Measurements from ENCODE around the gene EHMT1. TPM values are rescaled to one million over a fixed set of nuclear protein-coding genes. Genes with fewer than 3 reads are reported as not detected.

EHMT1 gene
- total and polyA plus RNA-seq, 9 of the 15 experiments (the other 6 are each of a cell fraction or from before 2014, with no cell fraction given): 2.2 to 76.0 (median 36.4) TPM

GRCh38 chr9:137860361-137860760 is 241.6 kb downstream of the EHMT1 start:
- Histone ChIP-seq H3K79me2 (ENCODE audit: control insufficient read depth, insufficient read depth, low read length) (no peaks in the 10 kb centered on the region), H3K9me1 (ENCODE audit: control insufficient read depth, insufficient read depth, low read length) (no peaks in the 10 kb centered on the region), H3K36me3 (ENCODE audit: control insufficient read depth, insufficient read depth, low read length) (no peaks in the 10 kb centered on the region), H4K20me1 (replicated peaks; ENCODE audit: control insufficient read depth, insufficient read depth, low read length) (no peaks in the 10 kb centered on the region), H3K9me3 (replicated peaks; ENCODE audit: control insufficient read depth, insufficient read depth, low read depth, low read length) (no peaks in the 10 kb centered on the region; the same call in 1 of the 2 replicates), H3K27me3 (ENCODE audit: control insufficient read depth in 2 of 2, insufficient read depth in 2 of 2, low read length in 2 of 2) (peaks cover 15 to 25% of the 10 kb centered on the region in 2 experiments), H3K4me2 (ENCODE audit: insufficient read depth, low read length) (no peak overlapping the region), H3K4me3 (no peak overlapping the region), H2AFZ (ENCODE audit: low read depth, low read length) (no peak overlapping the region), H3K27ac (ENCODE audit: extremely low read depth, low read depth, low read length) (no peak overlapping the region), H3K9ac (ENCODE audit: insufficient read depth in 1 of 2, low read depth in 2 of 2, low read length in 2 of 2) (no peak overlapping the region), H3K4me1 (replicated peaks in 1 of 2; ENCODE audit: control insufficient read depth in 2 of 2, insufficient read depth in 2 of 2, low read length in 2 of 2) (no peaks in the 10 kb centered on the region)
- no peak for DNase-seq (ENCODE audit: extremely low read depth in 1 of 4, low spot score in 3 of 4)
- CTCF ChIA-PET (ENCODE audit: low intra/inter-chr PET ratio): no interaction called here
- no peak for ATAC-seq
- TF ChIP-seq NR2C1 (IDR thresholded peaks at IDR 0.05): no peak
- no peak for TF ChIP-seq NR2C1 (tag; IDR thresholded peaks at IDR 0.05)
- no peak for TF ChIP-seq DMBX1 (CRISPR knock-in tag; IDR thresholded peaks at IDR 0.05; ENCODE audit: borderline replicate concordance)
- no peak for TF ChIP-seq ZNF79 (CRISPR knock-in tag; IDR thresholded peaks at IDR 0.05; ENCODE audit: low read depth)
- no peak for TF ChIP-seq ZNF224 (CRISPR knock-in tag; IDR thresholded peaks at IDR 0.05)
- no peak for TF ChIP-seq CCAR2 (IDR thresholded peaks at IDR 0.05; ENCODE audit: low read depth, low read length)
- no peak for TF ChIP-seq MEF2A (IDR thresholded peaks at IDR 0.05; ENCODE audit: control insufficient read depth, low read depth, low read length)
- no peak for TF ChIP-seq CHAMP1 (IDR thresholded peaks at IDR 0.05)
- no peak for TF ChIP-seq GABPB1 (CRISPR knock-in tag; IDR thresholded peaks at IDR 0.05)
- TF ChIP-seq ARNT (IDR thresholded peaks at IDR 0.05): no peak
- TF ChIP-seq RFX7 (CRISPR knock-in tag; IDR thresholded peaks at IDR 0.05): no peak
- TF ChIP-seq CEBPZ (IDR thresholded peaks at IDR 0.05; ENCODE audit: borderline replicate concordance, low read depth, low read length): no peak
- TF ChIP-seq RHOXF2B (CRISPR knock-in tag; conservative IDR thresholded peaks at IDR 0.05): no peak
- no peak for TF ChIP-seq JUNB (CRISPR knock-in tag; conservative IDR thresholded peaks at IDR 0.05)
- POLR2A ChIA-PET: no interaction called here
- no peak for FAIRE-seq
- intact Hi-C loops (cut with micrococcal nuclease): no loop called here
- BruUV-seq (replicated peaks): no TSS peak
- 0% methylated on average over 1 of the region's 1 CpG for WGBS (ENCODE audit: insufficient coverage, low coverage, missing lambda C conversion rate)
- in situ Hi-C loops (cut with MboI): no loop called here
